ENCODE measurements around the gene PRKCB.

DNA sequence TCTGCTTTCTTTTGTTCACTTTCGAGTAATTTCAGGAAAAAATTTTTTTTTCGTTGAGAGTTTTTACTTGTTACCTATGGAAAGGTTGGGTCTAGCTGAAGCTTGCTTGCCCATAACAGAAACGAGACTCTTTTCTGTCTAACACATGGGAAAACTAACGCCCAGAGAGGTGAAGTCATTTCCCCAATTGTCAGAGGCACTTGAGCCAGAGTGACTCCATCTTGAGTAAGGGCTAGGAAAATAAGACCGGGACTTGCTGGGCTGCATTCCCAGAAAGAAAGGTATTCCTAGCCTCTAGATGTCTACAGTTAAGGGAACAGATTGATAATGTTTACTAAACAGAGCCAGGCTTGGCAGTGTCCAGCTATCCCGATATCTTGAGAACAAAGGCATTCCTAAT lies 26.8 kb downstream of the PRKCB start:
- TF ChIP-seq POLR2A (IDR thresholded peaks at IDR 0.05): no peak
- TF ChIP-seq, protein P1, sequence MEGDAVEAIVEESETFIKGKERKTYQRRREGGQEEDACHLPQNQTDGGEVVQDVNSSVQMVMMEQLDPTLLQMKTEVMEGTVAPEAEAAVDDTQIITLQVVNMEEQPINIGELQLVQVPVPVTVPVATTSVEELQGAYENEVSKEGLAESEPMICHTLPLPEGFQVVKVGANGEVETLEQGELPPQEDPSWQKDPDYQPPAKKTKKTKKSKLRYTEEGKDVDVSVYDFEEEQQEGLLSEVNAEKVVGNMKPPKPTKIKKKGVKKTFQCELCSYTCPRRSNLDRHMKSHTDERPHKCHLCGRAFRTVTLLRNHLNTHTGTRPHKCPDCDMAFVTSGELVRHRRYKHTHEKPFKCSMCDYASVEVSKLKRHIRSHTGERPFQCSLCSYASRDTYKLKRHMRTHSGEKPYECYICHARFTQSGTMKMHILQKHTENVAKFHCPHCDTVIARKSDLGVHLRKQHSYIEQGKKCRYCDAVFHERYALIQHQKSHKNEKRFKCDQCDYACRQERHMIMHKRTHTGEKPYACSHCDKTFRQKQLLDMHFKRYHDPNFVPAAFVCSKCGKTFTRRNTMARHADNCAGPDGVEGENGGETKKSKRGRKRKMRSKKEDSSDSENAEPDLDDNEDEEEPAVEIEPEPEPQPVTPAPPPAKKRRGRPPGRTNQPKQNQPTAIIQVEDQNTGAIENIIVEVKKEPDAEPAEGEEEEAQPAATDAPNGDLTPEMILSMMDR (IDR thresholded peaks at IDR 0.05): no peak
